CD4-positive, alpha-beta T cell treated with Interleukin-4 for 1 hour (primary cell): ENCODE measurements around the gene ARHGAP15.

ENCODE experiments used
- DNase-seq, 2 donors: peaks; one replicate each; pipeline ENCODE4 v3.0.0-alpha.2; 2020 to 2022

The ARHGAP15 gene

GRCh38 chr2:143229952-143230351, 100.7 kb downstream of the ARHGAP15 start:
- DNase-seq, result no peak

GRCh38 chr2:143230506-143231253, 101.5 kb downstream of the ARHGAP15 start:
- no peak for DNase-seq

DNA sequence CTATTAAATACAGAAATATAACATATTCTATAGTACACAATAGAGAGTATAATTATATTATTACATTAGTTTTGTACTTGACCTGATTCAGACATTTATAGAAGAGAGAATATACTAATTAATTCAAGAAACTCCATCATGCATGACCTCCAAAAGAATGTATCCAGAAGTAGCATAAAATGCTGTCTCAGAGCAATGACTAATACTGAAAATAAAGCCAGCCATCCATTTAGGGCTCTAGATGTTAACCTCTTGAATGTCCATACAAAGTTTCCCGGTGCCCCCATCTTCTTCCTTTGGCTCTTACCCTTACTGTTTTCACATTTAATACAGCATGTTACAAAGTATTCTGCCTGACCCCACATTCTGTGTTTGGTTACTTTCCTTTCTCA, 102.0 kb downstream of the ARHGAP15 start:
- no peak for DNase-seq

GRCh38 chr2:143237146-143237777, 108.0 kb downstream of the ARHGAP15 start:
- no peak for DNase-seq

DNA sequence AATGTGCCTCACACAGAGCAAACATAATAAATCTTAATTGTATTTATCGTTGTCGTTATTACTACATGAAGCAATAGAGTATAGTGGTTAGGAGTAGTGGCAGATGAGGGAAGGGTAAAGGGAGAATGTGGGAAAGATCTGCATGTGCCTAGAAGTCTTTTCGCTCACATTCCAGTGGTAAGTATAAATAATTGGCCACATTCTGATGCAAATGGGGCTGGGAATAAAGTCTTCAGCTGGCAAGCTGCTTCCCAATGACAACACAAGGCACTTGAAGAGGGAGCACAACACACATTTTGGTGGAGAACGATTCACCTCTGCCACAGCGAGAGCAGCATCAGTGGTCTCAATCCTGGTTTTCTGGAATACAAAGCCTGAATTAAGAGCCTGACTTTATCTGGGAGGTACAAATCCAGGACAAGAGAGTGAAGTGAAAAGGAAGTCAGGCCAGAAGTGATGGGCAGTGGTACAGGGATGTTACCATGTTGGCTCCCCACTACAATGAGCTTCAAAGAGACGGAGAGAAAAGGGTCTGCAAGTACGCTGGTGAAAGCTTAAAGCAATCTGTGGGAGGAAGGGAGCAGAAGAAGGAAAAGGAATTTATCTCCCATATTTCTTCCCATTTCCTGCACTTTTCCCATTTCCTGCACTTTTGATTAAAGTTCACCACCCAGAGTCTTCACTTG, 112.3 kb downstream of the ARHGAP15 start:
- no peak for DNase-seq

- no peak for DNase-seq
These were observed 117.0 kb downstream of the ARHGAP15 start for GRCh38 chr2:143246246-143246645.

- peak; percentile 18 to 57 for DNase-seq
These were observed 117.9 kb downstream of the ARHGAP15 start for GRCh38 chr2:143246815-143247744.

DNA sequence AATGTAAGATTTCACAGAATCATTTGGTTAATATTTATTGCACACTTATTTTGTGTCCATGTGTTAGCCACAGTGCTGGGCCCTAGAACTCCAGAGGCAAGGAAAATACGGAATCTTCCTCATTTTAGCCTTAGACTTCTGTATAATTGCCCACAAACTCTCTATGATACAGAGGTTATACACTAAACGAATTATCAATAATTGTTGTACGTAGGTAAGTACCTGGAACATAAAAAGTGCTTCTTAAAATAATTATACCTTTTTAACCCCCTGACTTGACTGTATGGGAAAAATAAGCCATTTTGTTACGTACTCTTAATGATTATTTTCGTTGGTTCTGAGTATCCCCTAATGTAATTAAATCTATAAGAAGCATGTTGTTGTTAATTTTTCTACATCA, 119.4 kb downstream of the ARHGAP15 start:
- no peak for DNase-seq

GRCh38 chr2:143251681-143252080, 122.5 kb downstream of the ARHGAP15 start:
- DNase-seq, result no peak

- peak in 1 of 2 donors; percentile 34 for DNase-seq
These were observed 123.1 kb downstream of the ARHGAP15 start for GRCh38 chr2:143252138-143252907.

DNA sequence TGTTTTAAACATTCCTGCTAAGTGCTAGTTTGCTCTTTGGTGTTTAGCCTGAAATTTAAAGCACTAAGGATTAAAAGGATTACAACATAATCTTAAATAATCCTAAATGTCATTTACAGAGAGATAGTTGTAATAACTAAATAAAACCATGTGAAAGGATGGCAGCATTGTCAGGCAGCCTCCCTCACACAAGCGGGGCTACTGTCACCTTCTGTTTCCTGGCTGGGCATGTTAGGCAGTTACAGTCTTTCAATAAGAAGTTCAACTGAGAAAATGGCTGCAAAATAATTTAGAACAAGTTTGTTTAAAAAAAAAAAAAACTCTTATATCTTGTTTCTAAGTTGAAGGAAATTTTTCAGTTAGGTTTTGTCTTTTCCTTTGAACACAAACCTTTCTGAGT, 124.9 kb downstream of the ARHGAP15 start:
- DNase-seq, result peak in 1 of 2 donors; percentile 56

DNA sequence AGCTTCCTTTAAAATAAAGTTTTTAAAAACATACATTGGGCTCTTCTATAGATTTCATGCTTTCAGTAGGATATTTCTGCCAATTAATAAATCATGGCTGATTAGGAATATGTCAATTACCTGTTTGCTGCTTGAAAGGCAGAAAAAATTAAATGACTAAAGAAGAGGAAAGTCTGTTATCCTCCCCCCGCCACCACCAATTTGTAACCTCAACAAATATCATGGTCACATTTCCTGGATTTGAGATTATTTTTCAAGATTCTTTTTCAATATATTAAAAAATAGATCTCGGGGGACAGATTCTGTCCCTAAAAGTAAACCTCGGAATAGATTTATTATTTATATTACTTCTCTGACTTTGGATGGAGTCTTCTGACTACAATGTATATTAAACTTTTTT, 125.9 kb downstream of the ARHGAP15 start:
- peak in 1 of 2 donors; percentile 30 for DNase-seq

GRCh38 chr2:143255899-143256298, 126.7 kb downstream of the ARHGAP15 start:
- DNase-seq, result peak in 1 of 2 donors; percentile 68

DNA sequence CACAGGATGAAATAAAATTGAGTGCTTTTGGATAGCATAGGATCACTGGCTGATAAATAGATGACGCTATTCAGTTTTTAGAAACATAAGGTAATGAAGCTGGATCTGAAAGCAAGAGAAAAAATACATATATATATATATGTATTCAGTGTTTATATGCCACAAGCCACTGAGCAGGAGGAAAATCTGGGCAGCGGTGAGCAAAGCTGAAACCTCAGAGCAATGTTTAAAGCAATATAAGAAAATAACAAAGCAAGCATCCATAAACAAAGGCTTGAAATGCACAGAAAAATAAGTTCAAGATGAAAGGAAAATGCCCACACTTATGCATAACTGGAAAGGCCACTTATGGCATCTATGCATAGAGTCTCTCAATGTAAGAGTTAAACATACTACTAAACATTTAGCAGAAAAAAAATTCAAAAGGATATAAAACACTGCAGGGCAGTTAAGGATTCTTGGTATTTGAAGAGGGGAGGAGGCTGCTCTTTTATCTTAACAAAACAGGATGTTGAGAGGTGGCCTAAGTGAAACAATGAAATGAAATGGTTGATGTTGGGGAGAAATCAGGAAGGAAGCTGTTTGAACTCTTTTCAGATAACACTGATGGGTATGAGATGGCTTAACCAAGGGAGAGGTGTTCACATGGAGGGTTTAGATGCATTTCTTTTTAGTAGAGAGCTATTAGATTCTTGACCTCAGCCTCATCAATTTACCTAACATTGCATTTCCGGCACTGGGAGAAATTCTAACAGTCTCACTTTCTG, 129.1 kb downstream of the ARHGAP15 start:
- peak in 1 of 2 donors; percentile 82 for DNase-seq

DNA sequence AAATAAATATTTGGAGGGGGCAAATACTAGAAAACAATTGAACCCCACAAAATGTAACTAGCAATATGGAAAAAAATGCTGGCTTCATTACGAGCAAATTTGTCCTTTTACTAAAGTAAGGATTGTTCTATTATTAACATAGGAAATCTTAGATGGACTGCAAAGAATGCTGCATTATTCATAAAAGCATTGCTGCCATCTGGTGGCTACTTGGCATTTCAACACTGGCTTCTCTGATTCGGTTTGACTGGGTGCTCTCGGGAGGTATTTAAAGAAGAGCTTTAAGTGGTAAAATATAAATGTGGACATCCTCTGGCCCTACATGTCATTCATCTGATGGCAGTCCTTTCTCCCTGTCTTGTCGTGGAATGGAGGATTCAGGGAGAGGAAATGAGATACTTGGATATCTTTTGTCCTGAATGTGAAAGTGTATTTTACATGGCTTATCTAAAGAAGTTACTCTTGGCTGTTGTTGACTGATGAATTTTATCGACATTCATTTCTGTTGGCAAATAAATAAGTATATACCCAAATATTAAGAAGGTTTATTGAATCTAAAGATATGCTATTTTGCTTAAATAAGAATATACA, 130.2 kb downstream of the ARHGAP15 start:
- peak; percentile 77 to 84 for DNase-seq

DNA sequence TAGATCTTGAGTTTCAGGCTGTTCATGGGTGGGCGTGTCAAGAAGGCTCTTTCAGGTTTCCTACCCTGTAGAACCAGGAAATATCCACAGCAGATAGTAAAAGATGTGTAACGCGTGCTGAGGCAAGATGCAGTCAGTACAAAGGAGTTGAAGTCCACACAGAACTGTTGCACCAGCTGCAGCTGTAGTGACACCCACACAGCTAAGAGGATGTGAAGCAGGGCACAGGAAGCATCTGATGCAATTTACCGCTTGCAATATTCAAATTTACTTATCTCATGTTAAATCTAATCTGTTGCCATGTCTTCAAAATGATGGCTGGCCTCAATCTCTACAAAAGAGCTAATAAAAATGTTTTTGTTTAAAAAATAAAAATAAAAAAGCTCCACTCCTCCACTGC, 132.8 kb downstream of the ARHGAP15 start:
- DNase-seq, result peak; percentile 75 to 77

DNA sequence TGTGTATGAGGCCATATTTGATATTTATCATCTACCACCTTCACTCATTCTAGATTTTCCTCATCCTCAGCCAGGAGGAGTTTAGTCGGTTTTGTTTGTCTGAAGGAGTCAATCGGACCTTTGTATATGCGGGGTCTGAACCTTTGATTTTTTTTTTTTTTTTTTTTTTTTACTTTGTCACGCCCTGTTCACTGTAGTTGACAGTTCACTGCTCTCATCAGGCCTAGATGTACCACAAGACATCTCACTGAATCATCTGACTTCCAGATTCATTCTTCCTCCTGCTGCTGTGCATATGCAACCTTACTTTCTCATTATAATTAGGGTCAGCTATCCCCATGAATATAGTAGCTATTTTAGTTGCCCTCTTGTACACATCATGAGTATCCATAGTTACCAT, 133.2 kb downstream of the ARHGAP15 start:
- DNase-seq, result no peak

DNA sequence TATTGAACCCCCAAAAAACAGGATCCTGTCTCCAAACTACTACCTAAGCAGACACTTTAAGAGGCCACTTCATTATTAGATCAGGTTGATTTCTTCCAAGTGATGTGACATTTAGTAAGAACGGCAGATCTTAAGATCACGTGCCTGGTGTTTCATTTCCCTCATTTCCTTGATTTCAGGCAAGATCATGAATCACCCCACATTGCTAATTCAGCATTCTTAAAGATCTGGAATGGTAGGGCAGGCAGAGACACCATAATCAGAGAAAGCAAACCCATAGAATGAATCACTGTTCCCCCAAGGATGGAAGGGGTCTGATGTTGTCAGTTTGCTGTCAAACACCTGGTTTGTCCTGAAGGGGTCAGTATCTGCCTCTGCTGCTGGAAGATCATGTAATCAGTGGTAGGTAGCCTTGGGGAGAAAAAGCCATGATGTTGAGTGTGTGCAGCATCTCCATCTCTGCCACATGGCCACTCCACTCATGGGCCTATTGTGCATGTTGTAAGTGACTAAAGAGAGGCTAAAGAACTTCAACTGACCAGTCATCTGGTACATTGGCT, 133.9 kb downstream of the ARHGAP15 start:
- DNase-seq, result peak in 1 of 2 donors; percentile 20

DNA sequence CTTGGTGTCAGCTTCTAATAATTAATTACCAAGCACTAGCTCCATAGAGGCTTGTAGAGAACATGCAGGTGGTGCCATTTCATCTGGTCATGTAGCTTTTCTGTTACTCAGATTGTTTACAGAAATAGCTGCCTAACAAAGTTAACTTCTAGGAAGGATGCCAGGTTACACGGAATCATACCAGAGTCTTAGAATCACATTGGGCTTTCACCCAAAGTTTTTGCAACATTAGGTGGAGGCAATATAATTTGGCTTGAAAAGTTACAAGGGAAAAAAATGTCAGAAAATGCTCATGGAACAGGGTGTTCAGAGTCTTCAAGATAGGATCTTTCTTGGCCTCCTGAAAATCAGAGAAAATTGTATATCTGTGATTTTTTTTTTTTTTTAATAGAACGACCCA, 135.6 kb downstream of the ARHGAP15 start:
- DNase-seq, result no peak

DNA sequence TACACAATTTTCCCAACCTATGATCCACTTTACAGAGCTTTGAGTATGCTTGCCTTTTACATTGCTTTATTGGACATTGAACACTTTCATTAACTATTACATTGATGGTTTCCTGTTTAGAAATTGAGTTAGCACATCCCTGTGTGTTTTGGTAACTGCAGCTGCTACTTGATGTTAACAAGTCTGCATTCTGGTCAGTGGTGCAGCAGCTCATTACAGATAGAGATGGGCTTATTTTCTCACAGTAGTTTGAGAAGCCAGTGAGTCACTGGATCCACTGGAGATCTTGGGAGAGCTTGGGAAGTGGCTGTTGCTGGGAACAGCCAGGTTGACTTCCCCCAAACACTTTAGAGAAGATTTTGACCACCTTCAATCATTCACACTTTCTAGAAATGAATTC, 150.5 kb downstream of the ARHGAP15 start:
- no peak for DNase-seq
